Measurements from ENCODE around the gene CREB1.

DNA sequence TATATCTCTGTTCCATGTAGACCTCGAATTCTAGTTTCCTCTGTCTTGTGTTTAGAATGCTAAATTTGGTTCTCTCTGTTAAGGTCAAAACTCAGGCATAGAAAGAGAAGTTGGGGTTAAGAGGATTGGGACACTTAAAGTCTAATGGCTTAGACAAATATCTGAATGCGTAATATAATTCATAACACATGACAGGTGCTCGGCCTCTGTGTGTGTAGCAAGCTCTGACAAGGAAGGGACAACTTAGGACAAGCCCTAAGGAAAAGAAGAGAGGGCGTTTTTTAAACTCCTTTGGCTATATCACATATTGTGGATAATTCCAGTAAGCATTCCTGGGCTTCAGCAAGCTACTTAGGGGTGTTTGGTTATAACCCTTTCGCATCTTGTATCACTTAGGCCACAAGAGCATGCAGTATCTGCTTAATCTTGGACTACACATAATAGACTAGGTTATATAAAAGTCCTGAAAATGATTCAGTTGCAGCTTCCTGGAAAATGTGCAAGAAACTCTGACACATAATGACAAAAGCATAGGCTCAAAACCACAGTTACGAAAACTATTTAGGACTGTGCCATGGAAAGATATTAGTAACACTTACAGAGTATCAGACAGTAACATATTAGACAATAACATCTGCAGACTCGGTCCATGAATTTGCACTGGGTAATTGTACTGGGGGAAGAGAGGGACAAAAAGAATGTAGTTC, 16.1 kb upstream of the CREB1 start:
- TF ChIP-seq POLR2AphosphoS5 (IDR thresholded peaks at IDR 0.05) (peak in 1 of 2 donors; percentile 30), CTCF (IDR thresholded peaks at IDR 0.05) (no peak), POLR2A (IDR thresholded peaks at IDR 0.05; ENCODE audit: low read depth) (no peak)
